COLO829 (cell line): ENCODE data around the gene PWWP2A.
"Not testable (repeated sequence)": the region's sequence is repeated elsewhere in the genome, so short reads cannot be mapped to it uniquely, and the experiment has no call there.

ENCODE experiments used
- DNase-seq: peaks from one replicate; pipeline ENCODE4 v3.0.0; 2012; ENCODE audit warnings: low spot score

Gene PWWP2A

DNA sequence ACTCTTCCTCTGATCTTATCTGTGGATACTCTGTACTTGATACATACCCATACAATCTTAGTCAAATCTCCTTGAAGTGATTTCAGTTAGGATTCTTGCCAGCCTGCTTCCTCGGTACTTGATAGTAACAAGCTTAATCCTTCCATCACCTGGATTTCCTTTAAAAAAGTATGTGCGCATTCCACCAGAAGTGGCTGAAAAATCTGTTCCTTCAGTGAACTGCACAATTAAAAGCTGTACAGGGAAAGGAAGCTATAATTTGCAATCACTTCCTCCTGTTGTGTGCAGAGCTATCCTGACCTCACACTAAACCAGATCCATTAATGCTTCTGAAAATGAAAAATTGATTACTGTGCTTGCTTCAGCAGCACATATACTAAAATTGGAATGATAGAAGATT is 47.3 kb downstream of the PWWP2A start:
- DNase-seq = no peak

- DNase-seq = no peak
These were observed 47.7 kb downstream of the PWWP2A start for GRCh38 chr5:160071516-160071915.

GRCh38 chr5:160069120-160069519 is 50.1 kb downstream of the PWWP2A start:
- not testable (repeated sequence) for DNase-seq

GRCh38 chr5:160064995-160065614 is 54.1 kb downstream of the PWWP2A start:
- no peak for DNase-seq

DNA sequence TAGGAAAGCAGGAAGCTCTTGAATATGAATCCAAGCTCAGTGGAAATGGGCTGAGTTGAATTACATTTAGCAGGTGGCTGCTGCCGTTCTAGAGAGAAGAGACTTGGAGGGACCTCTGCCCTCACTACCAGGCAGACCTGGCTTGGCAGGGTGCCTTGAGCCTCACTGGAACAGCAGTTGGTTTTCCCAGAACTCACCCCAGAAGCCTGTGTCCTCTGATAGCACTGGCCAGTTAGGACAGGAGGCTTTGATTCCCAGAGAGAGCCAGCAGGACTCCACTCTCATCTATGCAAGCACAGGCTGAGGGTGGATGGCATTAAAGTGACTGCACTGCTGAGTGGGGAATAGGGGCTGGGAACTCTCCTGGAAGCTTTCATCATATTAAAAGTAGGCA is 54.8 kb downstream of the PWWP2A start:
- DNase-seq = no peak

DNA sequence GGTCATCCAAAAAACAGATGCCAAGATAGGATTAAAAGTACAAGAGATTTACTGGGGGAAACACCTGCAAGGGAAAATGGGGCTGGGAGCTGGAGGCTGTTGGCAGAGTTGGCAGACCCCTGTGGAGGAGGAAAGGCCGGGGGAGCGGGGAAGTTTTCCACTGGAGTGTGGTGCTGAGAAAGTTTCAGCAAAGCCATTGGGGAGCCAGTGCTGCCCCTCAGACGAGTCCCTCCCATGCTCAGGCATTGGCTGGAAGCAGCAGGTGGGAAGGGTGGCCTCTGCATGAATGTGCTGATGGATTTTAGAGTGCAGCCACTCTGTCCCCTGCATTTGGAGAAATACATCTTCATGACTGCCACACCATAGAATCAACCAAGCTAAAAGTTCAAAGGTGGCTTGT is 57.5 kb downstream of the PWWP2A start:
- no peak for DNase-seq

- no peak for DNase-seq
These were observed 59.2 kb downstream of the PWWP2A start for GRCh38 chr5:160060001-160060400.

GRCh38 chr5:160057256-160057655 is 62.0 kb downstream of the PWWP2A start:
- no peak for DNase-seq

DNA sequence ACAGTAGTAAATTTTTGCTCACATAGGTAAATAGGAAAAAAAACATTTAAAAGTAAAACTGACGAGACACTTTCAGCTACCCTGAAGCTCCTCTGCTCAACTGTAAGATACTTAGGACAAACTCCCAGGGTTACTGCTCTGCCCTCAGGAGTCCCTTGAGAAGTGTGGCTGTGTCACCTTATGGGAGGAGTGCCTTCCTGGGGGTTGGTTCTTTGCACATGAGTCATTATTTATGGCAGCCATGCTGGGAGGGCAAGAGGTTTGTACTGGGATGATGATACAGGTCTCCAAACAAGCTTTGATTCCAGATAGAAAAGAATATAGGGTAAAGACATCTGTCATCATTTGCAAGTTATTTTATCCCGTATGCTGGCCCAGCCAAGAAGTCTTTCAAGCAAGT is 64.4 kb downstream of the PWWP2A start:
- DNase-seq = no peak

GRCh38 chr5:160054047-160054446 is 65.2 kb downstream of the PWWP2A start:
- DNase-seq = no peak

- no peak for DNase-seq
These were observed 70.2 kb downstream of the PWWP2A start for GRCh38 chr5:160049099-160049498.

GRCh38 chr5:160048131-160048530 is 71.1 kb downstream of the PWWP2A start:
- no peak for DNase-seq

DNA sequence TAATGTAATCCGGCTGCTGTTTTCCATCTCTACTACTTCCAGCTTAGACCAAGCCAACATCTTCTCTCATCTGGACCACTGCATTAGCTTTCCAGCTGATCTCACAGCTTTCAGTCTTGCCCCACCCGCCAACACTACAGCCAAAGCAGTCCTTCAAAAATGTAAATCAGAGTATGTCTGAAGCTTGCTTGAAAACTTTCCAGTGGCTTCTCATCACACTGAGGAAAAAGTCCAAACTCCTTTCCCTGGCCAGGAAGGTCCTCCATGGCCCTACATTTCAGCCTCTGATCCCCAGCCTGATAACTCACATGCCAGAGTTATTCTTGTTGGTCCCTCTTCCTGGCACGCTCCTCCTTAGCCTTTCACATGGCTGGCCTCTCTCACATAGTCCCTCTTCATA is 71.8 kb downstream of the PWWP2A start:
- DNase-seq = no peak

- DNase-seq = no peak
These were observed 74.3 kb downstream of the PWWP2A start for GRCh38 chr5:160044967-160045366.

- DNase-seq = no peak
These were observed 74.9 kb downstream of the PWWP2A start for GRCh38 chr5:160044391-160044804.

- DNase-seq = no peak
These were observed 76.6 kb downstream of the PWWP2A start for GRCh38 chr5:160042671-160043070.
